GM23338 (cell line): ENCODE data around the gene SMTN.

Experiments
- CTCF ChIP-seq, 2 experiments: fragments of 200-600 bp in 1 of 2; sonication (generic) in 1 of 2; conservative IDR thresholded peaks; 2 replicates each; pipeline versions ENCODE4 v1.5.1 to v1.6.1; 2016 to 2017; ENCODE audit warnings: antibody characterized with exemption in 2 of 2, low read depth in 2 of 2, mild to moderate bottlenecking in 2 of 2, moderate library complexity in 1 of 2
- NANOG ChIP-seq: IDR thresholded peaks from 2 replicates; pipeline ENCODE4 v1.6.1; 2016; ENCODE audit warnings: antibody characterized with exemption, borderline replicate concordance
- REST ChIP-seq: IDR thresholded peaks from one replicate; pipeline ENCODE4 v1.6.1; 2018; ENCODE audit warnings: antibody characterized with exemption; ENCODE audit not compliant: unreplicated experiment

GRCh38 chr22:31083923-31084810 is 3.0 kb downstream of the SMTN start:
- TF ChIP-seq NANOG: no peak
- no peak for TF ChIP-seq REST
- TF ChIP-seq CTCF (conservative IDR thresholded peaks at IDR 0.05; ENCODE audit: low read depth in 2 of 2): no peak
